ENCODE data around the gene TMPO.
"Not testable (repeated sequence)": the region's sequence is repeated elsewhere in the genome, so short reads cannot be mapped to it uniquely, and the experiment has no call there.

The TMPO gene

DNA sequence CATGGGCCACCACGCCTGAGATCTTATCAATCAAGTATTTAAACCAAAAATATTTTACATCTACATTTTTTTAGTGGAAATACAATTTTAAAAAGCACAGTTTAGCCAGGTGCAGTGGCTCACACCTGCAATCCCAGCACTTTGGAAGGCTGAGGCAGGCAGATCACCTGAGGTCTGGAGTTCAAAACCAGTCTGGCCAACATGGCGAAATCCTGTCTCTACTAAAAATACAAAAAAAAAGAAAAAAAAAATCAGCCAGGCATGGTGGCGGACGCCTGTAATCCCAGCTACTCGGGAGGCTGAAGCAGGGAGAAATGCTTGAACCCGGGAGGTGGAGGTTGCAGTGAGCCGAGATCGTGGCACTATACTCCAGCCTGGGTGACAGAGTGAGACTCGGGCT, 27.0 kb upstream of the TMPO start:
- H3K27me3 ChIP-seq (ENCODE audit: control insufficient read depth, insufficient read depth, low read length); H3K9ac ChIP-seq (ENCODE audit: low read depth, low read length); H3K4me1 ChIP-seq (ENCODE audit: control insufficient read depth, insufficient read depth, low read length); H3K4me3 ChIP-seq (ENCODE audit: low read length); H3K36me3 ChIP-seq (ENCODE audit: insufficient read depth, low read length); H3K4me2 ChIP-seq (ENCODE audit: low read length); H3K9me3 ChIP-seq (replicated peaks; ENCODE audit: low read length): not testable (repeated sequence)

DNA sequence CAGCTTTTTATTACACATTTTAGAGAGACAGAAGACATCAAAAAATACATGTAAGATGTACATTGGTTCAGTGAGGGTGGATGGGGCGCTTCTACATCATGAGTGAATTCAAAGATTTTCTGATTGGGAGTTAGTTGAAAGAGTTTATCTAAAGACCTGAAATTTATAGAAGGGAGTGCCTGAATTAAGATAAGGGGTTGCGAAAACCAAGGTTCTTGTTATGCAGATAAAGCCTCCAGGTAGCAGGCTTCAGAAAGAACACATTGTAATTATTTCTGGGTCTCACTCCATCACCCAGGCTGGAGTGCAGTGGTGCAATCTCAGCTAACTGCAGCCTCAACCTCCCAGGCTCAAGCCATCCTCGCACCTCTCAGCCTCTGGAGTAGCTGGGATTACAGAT, 26.2 kb upstream of the TMPO start:
- Histone ChIP-seq H3K36me3 (ENCODE audit: insufficient read depth, low read length) (no peaks in the 10 kb centered on the region), H3K9ac (ENCODE audit: low read depth, low read length) (no peak overlapping the region), H3K4me3 (ENCODE audit: low read length) (no peak overlapping the region), H3K4me2 (ENCODE audit: low read length) (no peak overlapping the region), H3K27me3 (ENCODE audit: control insufficient read depth, insufficient read depth, low read length) (no peaks in the 10 kb centered on the region), H3K4me1 (ENCODE audit: control insufficient read depth, insufficient read depth, low read length) (peaks cover 6% of the 10 kb centered on the region), H3K9me3 (replicated peaks; ENCODE audit: low read length) (no peaks in the 10 kb centered on the region)

DNA sequence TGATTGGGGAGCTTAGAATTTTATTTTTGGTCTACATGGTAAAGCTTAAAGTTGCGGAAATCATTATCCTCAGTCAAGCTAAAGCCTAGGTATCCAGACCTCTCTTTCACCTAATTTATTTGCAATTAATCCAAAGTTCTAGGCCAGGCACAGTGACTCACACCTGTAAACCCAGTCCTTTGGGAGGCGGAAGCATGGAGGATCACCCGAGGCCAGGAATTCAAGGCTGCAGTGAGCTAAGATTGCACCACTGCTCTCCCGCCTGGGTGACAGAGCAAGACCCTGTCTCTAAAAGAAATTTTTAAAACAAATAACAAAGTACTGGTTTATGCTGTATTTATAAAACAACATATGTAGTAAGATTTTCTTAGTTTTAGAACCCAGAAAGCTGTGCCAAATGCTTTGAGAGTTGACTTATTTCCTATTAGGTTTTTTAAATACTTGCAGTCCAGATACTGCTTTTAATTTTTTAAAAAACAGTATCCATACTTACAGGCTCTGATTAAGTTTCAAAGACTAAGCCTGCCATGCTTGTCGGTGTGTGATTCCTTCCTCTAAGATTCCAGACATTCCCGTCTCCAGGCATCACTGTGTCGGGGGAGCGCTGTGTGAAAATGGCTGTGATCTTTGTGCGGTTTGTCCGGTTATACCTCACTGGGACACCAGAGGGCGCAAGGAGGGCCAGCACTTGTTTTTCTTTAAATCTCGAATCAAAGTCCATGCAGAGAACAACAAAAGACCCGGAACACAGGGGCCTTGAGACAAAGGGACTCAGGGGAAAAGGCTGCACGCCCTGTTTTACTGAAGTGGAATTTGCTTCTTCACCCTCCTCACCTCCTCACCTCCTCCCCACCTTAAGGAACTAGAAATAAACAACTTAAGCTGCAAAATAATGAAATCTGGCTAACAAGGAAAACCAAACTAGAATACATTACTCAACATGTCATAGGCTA, 24.6 kb upstream of the TMPO start:
- Histone ChIP-seq H3K4me3 (ENCODE audit: low read length) (peak overlapping the region; percentile 20), H3K4me2 (ENCODE audit: low read length) (peak overlapping the region; percentile 65), H3K9me3 (replicated peaks; ENCODE audit: low read length) (no peaks in the 10 kb centered on the region), H3K27me3 (ENCODE audit: control insufficient read depth, insufficient read depth, low read length) (no peaks in the 10 kb centered on the region), H3K36me3 (ENCODE audit: insufficient read depth, low read length) (no peaks in the 10 kb centered on the region), H3K4me1 (ENCODE audit: control insufficient read depth, insufficient read depth, low read length) (peaks cover 6% of the 10 kb centered on the region), H3K9ac (ENCODE audit: low read depth, low read length) (peak overlapping the region; percentile 41)

GRCh38 chr12:98492580-98493140, 22.7 kb upstream of the TMPO start:
- H3K9ac ChIP-seq (ENCODE audit: low read depth, low read length) = no peak overlapping the region
- H3K27me3 ChIP-seq (ENCODE audit: control insufficient read depth, insufficient read depth, low read length) = no peaks in the 10 kb centered on the region
- H3K4me2 ChIP-seq (ENCODE audit: low read length) = no peak overlapping the region
- no peaks in the 10 kb centered on the region for H3K9me3 ChIP-seq (replicated peaks; ENCODE audit: low read length)
- peaks cover 6% of the 10 kb centered on the region for H3K4me1 ChIP-seq (ENCODE audit: control insufficient read depth, insufficient read depth, low read length)
- H3K36me3 ChIP-seq (ENCODE audit: insufficient read depth, low read length) = no peaks in the 10 kb centered on the region
- no peak overlapping the region for H3K4me3 ChIP-seq (ENCODE audit: low read length)

DNA sequence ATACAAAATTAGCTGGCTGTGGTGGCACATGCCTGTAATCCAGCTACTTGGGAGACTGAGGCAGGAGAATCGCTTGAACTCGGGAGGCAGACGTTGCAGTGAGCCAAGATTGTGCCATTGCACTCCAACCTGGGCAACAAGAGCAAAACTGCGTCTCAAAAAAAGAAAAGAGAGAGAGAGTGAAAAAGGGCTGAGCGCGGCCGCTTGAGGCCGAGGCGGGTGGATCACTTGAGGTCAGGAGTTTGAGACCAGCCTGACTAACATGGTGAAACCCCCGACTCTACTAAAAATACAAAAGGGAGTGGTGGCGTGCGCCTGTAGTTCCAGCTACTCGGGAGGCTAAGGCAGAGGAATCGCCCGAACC, 14.1 kb upstream of the TMPO start:
- not testable (repeated sequence) for H3K27me3 ChIP-seq (ENCODE audit: control insufficient read depth, insufficient read depth, low read length); H3K4me1 ChIP-seq (ENCODE audit: control insufficient read depth, insufficient read depth, low read length); H3K9ac ChIP-seq (ENCODE audit: low read depth, low read length); H3K4me2 ChIP-seq (ENCODE audit: low read length); H3K4me3 ChIP-seq (ENCODE audit: low read length); H3K9me3 ChIP-seq (replicated peaks; ENCODE audit: low read length); H3K36me3 ChIP-seq (ENCODE audit: insufficient read depth, low read length)

DNA sequence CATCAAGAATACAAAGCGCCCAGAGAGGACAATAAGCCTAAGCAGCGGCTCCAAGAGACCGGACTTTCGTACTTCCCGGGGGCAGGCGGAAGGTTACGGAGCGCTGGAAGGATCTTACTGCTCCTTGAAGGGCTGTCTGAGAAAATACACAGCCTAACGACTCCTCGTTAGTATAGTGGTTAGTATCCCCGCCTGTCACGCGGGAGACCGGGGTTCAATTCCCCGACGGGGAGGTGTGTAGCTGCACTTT, 12.1 kb upstream of the TMPO start:
- Histone ChIP-seq H3K9ac (ENCODE audit: low read depth, low read length) (peak overlapping the region; percentile 93), H3K4me1 (ENCODE audit: control insufficient read depth, insufficient read depth, low read length) (peaks cover 3% of the 10 kb centered on the region), H3K36me3 (ENCODE audit: insufficient read depth, low read length) (no peaks in the 10 kb centered on the region), H3K4me3 (ENCODE audit: low read length) (peak overlapping the region; percentile 85), H3K9me3 (replicated peaks; ENCODE audit: low read length) (no peaks in the 10 kb centered on the region), H3K27me3 (ENCODE audit: control insufficient read depth, insufficient read depth, low read length) (no peaks in the 10 kb centered on the region), H3K4me2 (ENCODE audit: low read length) (peak overlapping the region; percentile 86)

DNA sequence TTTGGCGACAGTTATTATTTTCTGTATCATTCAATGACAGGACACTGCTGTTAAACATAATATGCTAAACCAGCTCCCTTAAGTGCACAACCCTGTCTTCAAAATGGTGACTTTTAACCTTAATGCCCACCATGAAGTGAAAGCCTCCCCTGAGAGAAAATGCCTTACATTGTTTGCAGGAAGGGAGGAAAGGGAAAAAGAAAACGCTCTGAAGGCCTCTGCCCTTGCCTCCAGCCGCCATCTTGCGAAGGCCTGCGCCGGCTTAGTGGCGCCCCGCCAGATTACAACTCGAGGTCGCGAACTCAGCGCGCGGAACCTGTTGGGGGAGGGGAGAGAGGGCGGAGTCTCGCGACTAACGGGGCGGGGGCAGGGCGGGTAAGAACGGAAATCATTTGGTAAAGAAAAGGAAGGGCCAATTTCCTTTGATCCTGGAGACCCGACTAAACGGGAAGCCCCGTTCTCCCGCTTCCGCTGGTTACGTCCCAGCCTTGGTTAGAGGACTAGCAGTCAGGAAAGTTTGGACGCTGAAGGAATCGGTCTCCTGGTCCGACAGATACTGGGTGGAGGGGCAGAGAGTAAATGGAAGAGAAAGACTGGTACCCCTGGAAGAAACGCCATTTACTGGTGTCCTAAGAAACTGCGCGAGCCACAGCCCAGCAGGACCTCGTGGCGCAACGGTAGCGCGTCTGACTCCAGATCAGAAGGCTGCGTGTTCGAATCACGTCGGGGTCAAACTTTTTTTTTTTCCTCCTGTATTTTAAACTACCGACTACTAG, 11.6 kb upstream of the TMPO start:
- peak overlapping the region; percentile 85 for H3K4me3 ChIP-seq (ENCODE audit: low read length)
- H3K4me2 ChIP-seq (ENCODE audit: low read length) = peak overlapping the region; percentile 86
- peak overlapping the region; percentile 93 for H3K9ac ChIP-seq (ENCODE audit: low read depth, low read length)
- H3K36me3 ChIP-seq (ENCODE audit: insufficient read depth, low read length) = no peaks in the 10 kb centered on the region
- no peaks in the 10 kb centered on the region for H3K27me3 ChIP-seq (ENCODE audit: control insufficient read depth, insufficient read depth, low read length)
- no peaks in the 10 kb centered on the region for H3K9me3 ChIP-seq (replicated peaks; ENCODE audit: low read length)
- peaks cover 3% of the 10 kb centered on the region for H3K4me1 ChIP-seq (ENCODE audit: control insufficient read depth, insufficient read depth, low read length)

DNA sequence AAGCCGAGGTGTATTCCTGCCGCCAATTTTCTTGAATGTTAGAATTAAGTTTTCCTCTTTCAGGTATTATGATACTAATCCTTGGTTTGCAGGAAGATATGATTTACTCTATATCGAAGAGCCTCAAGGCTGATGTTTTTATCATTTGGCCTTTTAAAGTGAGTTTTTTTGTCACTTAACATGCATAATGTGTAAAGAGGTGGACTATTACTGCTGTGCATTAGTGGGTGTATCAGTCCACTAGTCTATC, 11.1 kb upstream of the TMPO start:
- H3K9ac ChIP-seq (ENCODE audit: low read depth, low read length) = peak overlapping the region; percentile 93
- H3K4me2 ChIP-seq (ENCODE audit: low read length) = peak overlapping the region; percentile 86

GRCh38 chr12:98509063-98509462, 6.3 kb upstream of the TMPO start:
- H3K4me3 ChIP-seq (ENCODE audit: low read length) = no peak overlapping the region
- no peak overlapping the region for H3K9ac ChIP-seq (ENCODE audit: low read depth, low read length)
- H3K4me2 ChIP-seq (ENCODE audit: low read length) = no peak overlapping the region
- H3K36me3 ChIP-seq (ENCODE audit: insufficient read depth, low read length) = no peaks in the 10 kb centered on the region
- peaks cover 6% of the 10 kb centered on the region for H3K4me1 ChIP-seq (ENCODE audit: control insufficient read depth, insufficient read depth, low read length)
- no peaks in the 10 kb centered on the region for H3K27me3 ChIP-seq (ENCODE audit: control insufficient read depth, insufficient read depth, low read length)
- no peaks in the 10 kb centered on the region for H3K9me3 ChIP-seq (replicated peaks; ENCODE audit: low read length)

More for the DNA sequence above, 11.1 kb upstream of the TMPO start:
- peaks cover 3% of the 10 kb centered on the region for H3K4me1 ChIP-seq (ENCODE audit: control insufficient read depth, insufficient read depth, low read length)
- H3K27me3 ChIP-seq (ENCODE audit: control insufficient read depth, insufficient read depth, low read length) = no peaks in the 10 kb centered on the region
- no peaks in the 10 kb centered on the region for H3K36me3 ChIP-seq (ENCODE audit: insufficient read depth, low read length)
- peak overlapping the region; percentile 85 for H3K4me3 ChIP-seq (ENCODE audit: low read length)
- H3K9me3 ChIP-seq (replicated peaks; ENCODE audit: low read length) = no peaks in the 10 kb centered on the region

DNA sequence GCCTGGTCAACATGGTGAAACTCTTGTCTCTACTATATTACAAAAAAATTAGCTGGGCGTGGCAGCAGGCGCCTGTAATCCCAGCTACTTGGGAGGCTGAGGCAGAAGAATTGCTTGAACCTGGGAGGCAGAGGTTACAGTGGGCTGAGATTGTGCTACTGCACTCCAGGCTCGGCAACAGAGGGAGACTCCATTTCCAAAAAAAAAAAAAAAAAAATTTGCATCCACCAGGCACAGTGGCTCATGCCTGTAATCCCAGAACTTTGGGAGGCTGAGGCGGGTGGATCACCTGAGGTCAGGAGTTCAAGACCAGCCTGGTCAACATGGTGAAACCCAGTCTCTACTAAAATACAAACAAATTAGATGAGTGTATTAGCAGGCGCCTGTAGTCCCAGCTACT, 3.6 kb upstream of the TMPO start:
- peaks cover 11% of the 10 kb centered on the region for H3K4me1 ChIP-seq (ENCODE audit: control insufficient read depth, insufficient read depth, low read length)
- not testable (repeated sequence) for H3K4me2 ChIP-seq (ENCODE audit: low read length); H3K9ac ChIP-seq (ENCODE audit: low read depth, low read length); H3K4me3 ChIP-seq (ENCODE audit: low read length); H3K27me3 ChIP-seq (ENCODE audit: control insufficient read depth, insufficient read depth, low read length); H3K36me3 ChIP-seq (ENCODE audit: insufficient read depth, low read length); H3K9me3 ChIP-seq (replicated peaks; ENCODE audit: low read length)

DNA sequence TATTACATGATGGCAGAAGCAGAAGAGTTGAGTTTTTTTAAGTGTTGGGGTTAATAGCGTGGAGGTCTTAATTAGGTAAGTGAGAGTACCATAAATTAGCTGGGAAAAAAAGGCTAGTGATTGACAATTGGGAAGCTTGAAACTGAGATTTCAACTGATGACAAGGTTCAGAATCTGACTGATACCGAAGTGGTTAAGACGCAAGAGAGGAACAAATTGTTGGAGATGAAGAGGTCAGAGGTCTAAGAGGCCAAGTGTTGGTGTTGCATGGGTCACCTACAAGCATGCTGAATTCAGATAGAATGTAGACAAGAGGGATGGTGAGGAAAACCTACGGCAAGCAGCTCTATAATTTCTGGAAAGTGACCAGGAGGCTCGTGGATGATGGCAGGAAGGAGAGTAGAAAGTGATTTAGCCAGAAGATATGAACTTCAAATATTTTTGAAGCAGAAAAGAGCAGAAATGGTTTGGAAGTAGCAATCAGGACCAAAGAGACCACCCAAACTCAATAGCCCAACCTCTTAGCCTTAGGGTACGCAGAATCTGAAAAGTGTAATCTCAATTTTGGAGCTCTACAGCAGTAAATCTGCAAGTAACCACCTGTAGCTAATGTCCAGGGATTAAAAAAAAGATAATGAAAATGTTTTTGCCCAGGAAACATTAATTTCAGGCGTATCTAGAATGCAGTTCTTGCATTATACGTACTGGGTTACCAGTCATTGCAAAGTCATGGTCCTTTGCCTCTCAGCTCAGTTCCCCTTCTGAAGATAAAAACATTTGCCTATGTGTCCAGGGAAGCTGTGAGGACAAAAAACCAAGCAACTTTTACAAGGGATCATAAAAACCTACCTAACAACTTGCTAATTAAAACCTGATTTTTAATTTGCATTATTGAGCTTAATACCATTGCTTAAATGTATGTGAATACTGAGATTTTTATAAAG, 1.7 kb upstream of the TMPO start:
- H3K27me3 ChIP-seq (ENCODE audit: control insufficient read depth, insufficient read depth, low read length) = no peaks in the 10 kb centered on the region
- H3K36me3 ChIP-seq (ENCODE audit: insufficient read depth, low read length) = no peaks in the 10 kb centered on the region
- no peak overlapping the region for H3K4me3 ChIP-seq (ENCODE audit: low read length)
- peak overlapping the region; percentile 89 for H3K4me2 ChIP-seq (ENCODE audit: low read length)
- H3K4me1 ChIP-seq (ENCODE audit: control insufficient read depth, insufficient read depth, low read length) = peaks cover 11% of the 10 kb centered on the region
- peak overlapping the region; percentile 94 for H3K9ac ChIP-seq (ENCODE audit: low read depth, low read length)
- no peaks in the 10 kb centered on the region for H3K9me3 ChIP-seq (replicated peaks; ENCODE audit: low read length)

Measured in skeletal muscle satellite cell (primary cell).